NCI-H1694 (cell line): ENCODE data around the gene SEC61A1.

Source experiments
- DNase-seq: peaks from one replicate; lab custom pipeline; 2025; lab: John Stamatoyannopoulos, UW

Gene SEC61A1

DNA sequence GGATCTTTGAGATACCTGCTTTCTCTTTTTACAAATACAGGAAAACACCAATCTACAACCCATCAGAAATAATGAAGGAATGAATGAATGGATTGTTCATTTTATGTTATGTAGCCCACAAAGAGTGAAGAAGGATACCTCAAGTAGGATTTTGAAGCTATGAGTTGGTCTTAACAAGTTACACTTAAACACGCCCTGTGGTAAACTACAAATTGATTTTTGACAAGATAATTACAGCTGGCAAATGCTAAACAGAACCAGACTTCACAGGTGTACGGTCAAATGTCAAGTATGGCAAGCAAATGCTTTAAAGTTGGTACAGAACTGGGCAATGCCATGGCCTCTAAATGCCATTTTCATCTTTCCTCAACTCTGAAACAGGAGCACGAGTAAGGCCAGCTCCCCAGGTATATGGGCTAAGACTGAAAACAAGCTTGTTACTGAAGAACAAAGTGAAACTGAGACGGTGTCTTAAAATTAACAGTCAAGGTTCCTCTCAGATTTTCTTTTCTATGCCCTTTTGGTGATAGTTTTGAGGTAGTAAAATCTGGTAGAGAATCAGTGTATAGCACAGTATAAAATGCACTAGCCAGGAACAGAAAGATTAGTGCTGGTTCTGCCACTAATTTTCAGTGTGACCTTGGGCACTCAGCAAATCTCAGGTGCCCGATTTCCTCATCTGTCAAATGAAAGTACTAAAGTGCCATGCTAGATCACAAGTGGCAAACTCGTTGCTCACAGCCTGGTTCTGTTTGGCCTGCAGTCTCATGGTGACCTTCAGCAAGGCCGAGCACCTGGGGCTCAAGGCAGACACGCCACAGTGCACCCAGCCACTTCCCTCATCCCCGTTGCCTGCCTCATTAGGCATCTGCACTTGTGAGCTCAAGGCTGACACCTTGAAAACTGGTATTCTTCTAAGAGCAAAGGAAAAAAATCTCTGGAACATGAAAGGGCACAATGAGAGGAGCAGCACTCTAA lies 61.9 kb downstream of the SEC61A1 start:
- DNase-seq, result no peak
